ENCODE measurements around the gene PTPRM. TPM values are rescaled to one million over a fixed set of nuclear protein-coding genes. Genes with fewer than 3 reads are reported as not detected.

PTPRM gene
- total and polyA plus RNA-seq, 2 of the 8 experiments (the other 6 are each of a cell fraction or from before 2014, with no cell fraction given) = 4.1 to 7.0 TPM

- Histone ChIP-seq H3K56ac (replicated peaks; ENCODE audit: insufficient read length, low read depth, low read length) (no peak overlapping the region), H3K14ac (ENCODE audit: insufficient read length) (no peak overlapping the region), H3K23me2 (ENCODE audit: low read depth, low read length) (no peaks in the 10 kb centered on the region), H2BK20ac (ENCODE audit: low read length) (no peak overlapping the region), H3K23ac (ENCODE audit: insufficient read length) (no peak overlapping the region), H4K5ac (ENCODE audit: insufficient read length, low read depth, low read length) (no peak overlapping the region), H4K8ac (ENCODE audit: extremely low read depth, insufficient read depth, low read length) (no peak overlapping the region), H3K27ac (ENCODE audit: low read depth, low read length) (no peak overlapping the region), H2BK15ac (ENCODE audit: low read length) (no peak overlapping the region), H2AK5ac (ENCODE audit: low read depth, low read length) (no peak overlapping the region), H3K79me1 (ENCODE audit: low read depth, low read length) (no peaks in the 10 kb centered on the region), H2AFZ (ENCODE audit: low read length) (no peak overlapping the region), H4K20me1 (replicated peaks in 1 of 2; ENCODE audit: control insufficient read depth in 1 of 2, insufficient read depth in 2 of 2, low read length in 2 of 2) (no peaks in the 10 kb centered on the region), H2BK12ac (ENCODE audit: low read depth, low read length) (no peak overlapping the region), H3K27me3 (replicated peaks in 1 of 4; ENCODE audit: control insufficient read depth in 3 of 4, extremely low read depth in 1 of 4, insufficient read depth in 3 of 4, low read length in 3 of 4) (no peaks in the 10 kb centered on the region), H3K4me3 (ENCODE audit: extremely low read depth in 1 of 4, insufficient read depth in 2 of 4, low read depth in 3 of 4, low read length in 4 of 4) (no peak overlapping the region), H3K4ac (replicated peaks; ENCODE audit: insufficient read length, low read depth, low read length) (no peak overlapping the region), H2BK5ac (ENCODE audit: low read depth, low read length) (no peak overlapping the region), H4K91ac (replicated peaks; ENCODE audit: insufficient read length, low read length) (no peak overlapping the region), H3K36me3 (ENCODE audit: control insufficient read depth in 2 of 4, insufficient read depth in 4 of 4, low read length in 3 of 4) (no peaks in the 10 kb centered on the region), H3K9ac (replicated peaks in 1 of 4; ENCODE audit: extremely low read depth in 1 of 4, low read depth in 3 of 4, low read length in 3 of 4) (no peak overlapping the region), H3K18ac (ENCODE audit: extremely low read depth, low read length) (no peak overlapping the region), H3K79me2 (ENCODE audit: control insufficient read depth in 1 of 2, insufficient read depth in 2 of 2, low read length in 2 of 2) (no peaks in the 10 kb centered on the region), H3K9me3 (ENCODE audit: insufficient read depth in 2 of 2, low read depth in 1 of 2, low read length in 1 of 2) (no peaks in the 10 kb centered on the region), H3K4me1 (replicated peaks in 1 of 4; ENCODE audit: control insufficient read depth in 3 of 4, insufficient read depth in 4 of 4, low read length in 3 of 4) (peaks cover 0 to 3% (median under 1%) of the 10 kb centered on the region in 4 experiments; a peak in 3 of 7 replicates), H2BK120ac (replicated peaks; ENCODE audit: low read depth, low read length) (no peak overlapping the region), H3K4me2 (ENCODE audit: insufficient read depth in 1 of 2, low read depth in 2 of 2, low read length in 2 of 2) (no peak overlapping the region)
- WGBS, 2 experiments (ENCODE audit: extremely low coverage in 1 of 2, insufficient coverage in 1 of 2, insufficient read length in 1 of 2, insufficient replicate concordance in 2 of 2, low coverage in 1 of 2, low lambda C conversion rate in 2 of 2, missing lambda C conversion rate in 1 of 2) = 77% methylated on average over 4 of the region's 4 CpGs; no CpG with 5 or more reads in 1 of the 2 experiments
- FAIRE-seq (no peak), DNase-seq (ENCODE audit: low read depth in 1 of 2, low spot score in 2 of 2) (no peak)
- ChIA-PET POLR2A (ENCODE audit: partially characterized antibody) (no interaction called here), CTCF (ENCODE audit: partially characterized antibody) (interaction anchor here (0.7 kb wide), 1 partner anchor 31 kb away, joined by 3 read pairs; no protein-coding TSS in a partner anchor)
- no peak for TF ChIP-seq BACH1 (IDR thresholded peaks at IDR 0.05; ENCODE audit: low read length)
- TF ChIP-seq BCL11A (IDR thresholded peaks at IDR 0.05; ENCODE audit: low read depth in 2 of 2, low read length in 2 of 2) = no peak
- no peak for TF ChIP-seq KDM5A (IDR thresholded peaks at IDR 0.05; ENCODE audit: low read length)
- TF ChIP-seq, protein P1, sequence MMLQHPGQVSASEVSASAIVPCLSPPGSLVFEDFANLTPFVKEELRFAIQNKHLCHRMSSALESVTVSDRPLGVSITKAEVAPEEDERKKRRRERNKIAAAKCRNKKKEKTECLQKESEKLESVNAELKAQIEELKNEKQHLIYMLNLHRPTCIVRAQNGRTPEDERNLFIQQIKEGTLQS (IDR thresholded peaks at IDR 0.05; ENCODE audit: insufficient read depth, low read depth, low read length) = no peak
- no peak for TF ChIP-seq FOSL1 (IDR thresholded peaks at IDR 0.05; ENCODE audit: insufficient read depth, low read depth, low read length)
- no peak for TF ChIP-seq SP2 (IDR thresholded peaks at IDR 0.05; ENCODE audit: low read length)
- TF ChIP-seq SUZ12 (IDR thresholded peaks at IDR 0.05; ENCODE audit: low read length) = no peak
- TF ChIP-seq YY1 (IDR thresholded peaks at IDR 0.05; ENCODE audit: low read depth, low read length) = no peak
- TF ChIP-seq EZH2 (IDR thresholded peaks at IDR 0.05; ENCODE audit: low read depth, low read length, severe bottlenecking) = no peak
- no peak for TF ChIP-seq BRCA1 (IDR thresholded peaks at IDR 0.05; ENCODE audit: low read depth, low read length)
- no peak for TF ChIP-seq RBBP5 (IDR thresholded peaks at IDR 0.05; ENCODE audit: borderline replicate concordance, low read depth, low read length)
- no peak for TF ChIP-seq HDAC2 (IDR thresholded peaks at IDR 0.05; ENCODE audit: borderline replicate concordance in 1 of 2, low read depth in 2 of 2, low read length in 2 of 2)
- no peak for TF ChIP-seq CBX5 (IDR thresholded peaks at IDR 0.05; ENCODE audit: low read depth, low read length)
- no peak for TF ChIP-seq HDAC6 (IDR thresholded peaks at IDR 0.05; ENCODE audit: low read depth, low read length)
Observed at GRCh38 chr18:8008033-8008432, 440.9 kb downstream of the PTPRM start.
